ENCODE results near the gene HOXA2.

DNA sequence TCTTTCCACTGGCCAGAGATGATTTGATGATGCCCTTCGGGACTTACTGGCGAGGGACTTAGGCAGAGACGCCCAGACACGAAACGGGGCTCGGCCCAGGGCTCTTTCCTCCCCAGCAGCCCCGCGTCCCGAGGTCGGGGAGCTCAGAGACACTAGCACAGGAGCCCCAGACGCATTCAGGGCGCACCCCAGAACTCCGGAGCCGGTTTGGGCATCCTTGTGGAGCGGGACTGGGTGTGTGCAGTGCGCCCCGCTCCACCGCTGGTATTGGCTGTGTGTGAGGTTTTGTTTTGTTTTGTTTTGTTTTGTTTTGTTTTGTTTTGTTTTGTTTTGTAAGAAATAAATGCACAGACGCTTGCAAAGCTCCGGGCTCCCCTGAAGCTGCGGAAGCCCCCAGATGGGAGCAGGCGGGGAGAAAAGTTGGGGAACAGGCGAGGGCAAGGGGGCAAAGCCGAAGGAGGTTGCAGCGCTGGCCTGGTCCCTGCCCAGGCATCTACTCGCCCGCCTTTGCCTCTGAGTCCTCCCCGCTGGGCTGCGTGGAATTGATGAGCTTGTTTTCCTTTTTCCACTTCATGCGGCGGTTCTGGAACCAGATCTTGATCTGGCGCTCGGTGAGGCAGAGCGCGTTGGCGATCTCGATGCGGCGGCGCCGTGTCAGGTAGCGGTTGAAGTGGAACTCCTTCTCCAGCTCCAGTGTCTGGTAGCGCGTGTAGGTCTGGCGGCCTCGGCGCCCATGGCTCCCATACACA is 42.9 kb upstream of the HOXA2 start:
- TF ChIP-seq TAF1 (IDR thresholded peaks at IDR 0.05; ENCODE audit: low read depth, low read length) (no peak), NANOG (IDR thresholded peaks at IDR 0.05; ENCODE audit: insufficient read depth, low read depth, low read length, poor library complexity, severe bottlenecking) (no peak), CTCF (IDR thresholded peaks at IDR 0.05; ENCODE audit: control extremely low read depth in 1 of 3, insufficient read depth in 1 of 3, low read depth in 1 of 3, low read length in 3 of 3) (no peak), EP300 (IDR thresholded peaks at IDR 0.05; ENCODE audit: borderline replicate concordance in 1 of 2, low read depth in 2 of 2, low read length in 2 of 2) (no peak), HDAC6 (IDR thresholded peaks at IDR 0.05; ENCODE audit: low read depth, low read length) (no peak), HDAC2 (IDR thresholded peaks at IDR 0.05; ENCODE audit: borderline replicate concordance in 1 of 2, low read depth in 2 of 2, low read length in 2 of 2) (no peak), JUN (IDR thresholded peaks at IDR 0.05; ENCODE audit: low read depth, low read length) (no peak), POLR2A (IDR thresholded peaks at IDR 0.05; ENCODE audit: control extremely low read depth in 1 of 2, low read depth in 2 of 2, low read length in 2 of 2) (no peak)
